HG03095 (cell line): ENCODE measurements around the gene RNASE2.
"Not testable (repeated sequence)": the region's sequence is repeated elsewhere in the genome, so short reads cannot be mapped to it uniquely, and the experiment has no call there.

Source experiments
- ATAC-seq: cut with Tn5 transposase; IDR thresholded peaks from one replicate; pipeline ENCODE4 v1.9.1; 2021; ENCODE audit warnings: moderate library complexity; ENCODE audit not compliant: unreplicated experiment

The RNASE2 gene

DNA sequence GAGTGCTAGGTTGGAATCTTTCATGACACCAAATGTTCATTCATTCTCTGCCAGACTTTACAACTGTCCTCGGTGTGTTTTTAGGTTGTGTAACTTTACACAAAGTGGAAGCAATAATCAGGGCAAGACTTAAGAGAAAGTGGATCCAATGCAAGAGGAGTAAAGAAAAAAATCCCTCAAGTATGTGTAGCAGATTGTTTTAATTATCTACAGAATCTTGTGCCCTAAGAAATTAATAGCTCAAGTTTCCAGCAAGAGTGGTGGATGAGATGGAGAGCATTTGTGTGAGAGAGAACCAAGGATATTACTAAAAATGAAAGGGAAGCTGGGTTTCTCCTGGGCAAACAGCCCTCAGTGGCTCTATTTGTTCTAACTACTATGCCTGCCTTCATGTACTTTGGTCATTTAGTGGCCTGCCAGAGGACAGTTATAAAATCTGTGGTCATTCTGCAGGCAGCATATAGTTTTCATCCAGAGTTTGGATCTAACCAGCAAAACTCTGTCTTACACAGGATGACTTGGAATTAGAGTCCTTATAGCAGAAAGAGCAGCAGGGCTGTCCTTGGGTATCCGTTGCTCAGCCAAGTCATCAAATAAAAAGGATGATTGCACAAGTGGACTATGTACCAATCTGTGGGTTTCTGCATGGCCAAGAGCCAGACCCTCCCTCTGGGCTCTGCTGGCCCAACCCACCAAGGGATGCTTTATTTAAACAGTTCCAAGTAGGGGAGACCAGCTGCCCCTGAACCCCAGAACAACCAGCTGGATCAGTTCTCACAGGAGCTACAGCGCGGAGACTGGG lies at the start of gene RNASE2:
TSS of gene RNASE2 (plus strand) at position 752 of the 802 bp plus-strand sequence. CDS start 285 bp downstream, outside the sequence.
- not testable (repeated sequence) for ATAC-seq

DNA sequence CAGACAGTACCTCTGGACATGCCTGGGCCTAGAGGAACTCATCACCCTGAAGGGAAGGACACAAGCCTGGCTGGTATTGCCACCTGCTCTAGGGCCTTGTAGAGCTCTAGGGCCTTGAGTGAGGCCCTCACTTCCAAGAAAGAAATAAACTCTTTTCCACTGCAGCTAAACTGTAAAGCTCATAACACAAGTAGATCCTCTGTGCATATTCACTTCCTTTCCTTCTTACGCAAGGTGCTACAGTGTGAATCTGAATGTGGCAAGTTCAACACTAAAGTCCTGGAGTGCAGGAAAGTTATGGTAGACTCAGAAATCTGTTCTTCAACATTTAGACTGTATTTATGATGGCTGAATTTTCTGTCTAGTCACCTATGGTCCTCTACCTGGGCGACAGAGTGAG lies 49.6 kb upstream of the RNASE2 start:
- no peak for ATAC-seq

DNA sequence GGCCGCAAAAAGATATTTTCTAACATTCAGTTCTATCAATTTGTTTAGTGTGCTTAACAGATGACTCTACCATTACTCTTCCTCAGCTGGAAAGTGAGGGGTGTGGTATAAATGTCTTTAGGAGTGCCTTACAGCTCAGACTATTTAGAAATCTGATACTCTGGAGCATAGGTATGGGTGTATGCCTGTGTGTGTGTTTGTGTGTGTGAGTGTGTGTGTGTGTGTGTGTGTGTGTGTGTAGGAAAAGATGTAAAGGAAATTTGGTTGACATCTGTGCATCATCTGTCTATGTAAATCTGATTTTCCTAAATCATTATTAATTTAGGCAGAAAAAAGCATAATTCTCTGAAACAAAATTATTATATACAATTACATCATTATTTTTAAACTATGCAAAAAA lies 48.1 kb upstream of the RNASE2 start:
- no peak for ATAC-seq

DNA sequence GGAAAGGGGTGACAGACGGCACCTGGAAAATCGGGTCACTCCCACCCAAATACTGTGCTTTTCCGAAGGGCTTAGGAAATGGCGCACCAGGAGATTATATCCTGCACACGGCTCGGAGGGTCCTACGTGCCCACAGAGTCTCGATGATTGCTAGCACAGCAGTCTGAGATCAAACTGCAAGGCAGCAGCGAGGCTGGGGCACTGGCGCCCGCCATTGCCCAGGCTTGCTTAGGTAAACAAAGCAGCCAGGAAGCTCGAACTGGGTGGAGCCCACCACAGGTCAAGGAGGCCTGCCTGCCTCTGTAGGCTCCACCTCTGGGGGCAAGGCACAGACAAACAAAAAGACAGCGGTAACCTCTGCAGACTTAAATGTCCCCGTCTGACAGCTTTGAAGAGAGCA lies 44.5 kb upstream of the RNASE2 start:
- ATAC-seq = not testable (repeated sequence)

DNA sequence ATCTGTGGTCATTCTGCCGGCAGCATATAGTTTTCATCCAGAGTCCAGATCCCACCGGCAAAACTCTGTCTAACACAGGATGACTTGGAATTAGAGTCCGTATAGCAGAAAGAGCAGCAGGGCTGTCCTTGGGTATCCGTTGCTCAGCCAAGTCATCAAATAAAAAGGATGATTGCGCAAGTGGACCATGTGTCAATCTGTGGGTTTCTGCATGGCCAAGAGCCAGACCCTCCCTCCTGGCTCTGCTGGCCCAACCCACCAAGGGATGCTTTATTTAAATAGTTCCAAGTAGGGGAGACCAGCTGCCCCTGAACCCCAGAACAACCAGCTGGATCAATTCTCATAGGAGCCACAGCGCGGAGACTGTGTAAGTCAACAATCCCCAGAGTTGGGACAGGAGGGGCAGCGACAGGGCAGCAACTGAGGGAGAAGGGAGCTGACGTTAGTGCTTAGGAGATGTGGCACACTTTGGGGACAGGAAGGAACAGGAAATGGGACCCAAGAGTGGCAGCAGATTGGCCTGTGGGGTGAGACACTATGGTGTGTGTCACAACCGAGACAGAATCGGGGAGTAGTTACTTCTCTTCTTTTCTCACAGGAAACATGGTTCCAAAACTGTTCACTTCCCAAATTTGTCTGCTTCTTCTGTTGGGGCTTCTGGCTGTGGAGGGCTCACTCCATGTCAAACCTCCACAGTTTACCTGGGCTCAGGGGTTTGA lies 36.1 kb upstream of the RNASE2 start:
- not testable (repeated sequence) for ATAC-seq

DNA sequence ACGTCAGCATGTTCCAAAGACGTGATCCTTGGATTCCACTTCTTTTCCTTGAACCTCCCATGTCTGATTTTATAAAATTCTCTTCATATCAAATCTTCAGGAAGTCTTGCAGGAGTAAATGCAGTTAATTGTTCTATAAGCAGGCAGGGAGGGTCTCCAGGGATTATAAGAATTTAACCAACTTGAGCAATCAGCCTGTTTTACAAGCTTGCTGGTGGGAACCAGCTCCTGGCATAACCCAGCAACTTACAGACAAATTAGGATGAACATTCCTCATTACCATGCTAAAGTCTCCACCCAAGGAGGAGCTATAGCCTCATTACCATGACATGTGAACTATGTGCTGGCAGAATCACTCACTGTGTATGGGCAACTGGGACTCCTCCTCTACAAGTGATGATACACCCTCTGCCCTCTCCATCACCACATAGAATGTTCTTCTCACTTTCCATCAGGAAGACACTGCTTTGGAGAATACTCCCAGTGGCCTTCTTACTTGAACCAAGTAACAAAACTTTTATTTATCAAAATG lies 31.5 kb upstream of the RNASE2 start:
- ATAC-seq = not testable (repeated sequence)

DNA sequence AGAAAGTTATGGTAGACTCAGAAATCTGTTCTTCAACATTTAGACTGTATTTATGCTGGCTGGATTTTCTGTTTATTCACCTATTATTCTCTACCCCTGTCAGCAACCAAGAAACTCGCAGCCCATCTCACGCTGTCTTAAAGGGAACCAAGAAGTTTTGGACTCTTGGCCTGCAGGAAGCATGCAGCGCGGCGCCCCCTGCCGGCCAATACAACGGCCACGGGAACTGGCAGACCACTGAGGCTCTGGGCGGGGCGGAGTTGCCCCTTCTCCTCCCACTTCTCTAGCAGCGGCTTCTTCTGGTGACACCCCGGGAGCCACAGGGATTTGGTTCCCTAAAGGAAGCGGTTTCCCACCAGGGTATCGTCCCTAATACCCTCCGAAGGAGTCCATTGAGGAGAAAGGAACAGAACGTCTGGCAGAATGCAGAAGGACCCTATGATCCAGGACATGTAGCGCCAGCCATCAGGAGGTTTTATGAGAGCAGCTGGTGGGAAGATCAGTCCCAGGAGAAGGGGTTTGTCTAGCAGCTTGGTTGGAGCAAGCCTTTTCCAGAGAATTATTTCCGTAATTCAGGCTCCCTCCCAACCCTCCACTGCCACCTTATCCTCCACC lies 21.0 kb upstream of the RNASE2 start:
- ATAC-seq = no peak

DNA sequence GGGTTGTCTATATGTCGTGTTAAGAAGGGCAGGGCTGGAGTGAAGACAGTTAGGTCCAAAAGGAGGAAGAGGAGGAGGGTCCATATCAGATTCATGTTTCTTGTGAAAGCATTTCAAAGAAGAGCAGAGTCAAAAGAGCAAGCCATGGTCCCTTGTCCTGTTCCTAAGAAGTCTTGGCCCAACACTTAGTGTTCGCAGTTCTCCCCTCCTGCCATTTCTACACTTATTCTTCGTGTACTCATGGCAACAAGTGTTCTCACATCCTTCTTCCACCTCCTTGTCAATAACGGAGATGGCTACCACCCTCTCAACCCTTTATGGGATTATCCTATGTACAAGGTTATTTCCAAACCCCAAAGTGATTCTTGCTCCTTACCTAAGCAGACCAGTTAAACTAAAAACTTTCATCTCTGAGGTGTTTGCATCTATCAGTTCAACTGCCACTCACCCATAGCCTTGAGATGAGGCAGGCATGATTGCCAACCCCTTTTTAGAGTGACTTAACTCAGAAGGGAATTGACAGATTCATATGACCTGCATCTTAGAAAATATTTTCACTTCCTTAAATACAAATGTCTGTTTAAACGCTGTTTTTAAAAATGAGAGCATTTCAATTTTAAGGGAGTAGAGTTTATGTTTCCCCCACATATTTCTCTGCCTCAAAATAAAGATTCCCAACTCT lies 19.8 kb upstream of the RNASE2 start:
- no peak for ATAC-seq

DNA sequence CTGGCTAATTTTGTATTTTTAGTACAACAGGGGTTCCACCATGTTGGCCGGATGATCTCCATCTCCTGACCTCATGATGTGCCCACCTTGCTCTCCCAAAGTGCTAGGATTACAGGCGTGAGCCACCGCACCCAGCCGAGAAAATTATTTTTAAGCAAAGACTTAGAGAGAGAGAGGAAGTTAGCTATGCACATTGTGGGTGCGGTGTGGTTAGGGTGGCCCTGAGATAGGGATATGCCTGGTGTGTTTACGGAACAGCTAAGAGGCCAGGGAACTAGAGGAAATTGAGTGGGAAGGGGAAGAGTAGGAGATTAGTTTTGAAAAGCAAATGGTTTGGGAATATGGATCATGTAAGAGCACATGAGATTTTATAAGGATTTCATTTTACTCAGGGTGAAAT lies 10.1 kb upstream of the RNASE2 start:
- ATAC-seq = not testable (repeated sequence)

DNA sequence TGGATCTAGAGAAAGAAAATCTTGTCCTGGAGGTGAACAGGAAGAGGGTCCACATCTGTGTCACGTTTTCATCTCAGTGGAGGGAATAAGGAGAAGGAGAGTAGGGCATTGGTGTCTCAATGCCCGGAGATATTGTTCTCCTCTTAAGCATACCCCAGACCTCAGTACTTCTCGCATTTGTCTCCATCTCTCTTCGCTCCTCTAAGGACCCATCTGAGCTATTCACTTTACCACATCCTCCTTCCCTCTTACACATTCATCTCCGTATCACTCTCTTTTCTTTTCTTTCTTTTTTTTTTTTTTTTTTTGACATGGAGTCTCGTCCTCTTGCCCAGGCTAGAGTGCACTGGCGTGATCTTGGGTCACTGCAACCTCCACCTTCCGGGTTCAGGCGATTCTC lies 8.6 kb upstream of the RNASE2 start:
- not testable (repeated sequence) for ATAC-seq

DNA sequence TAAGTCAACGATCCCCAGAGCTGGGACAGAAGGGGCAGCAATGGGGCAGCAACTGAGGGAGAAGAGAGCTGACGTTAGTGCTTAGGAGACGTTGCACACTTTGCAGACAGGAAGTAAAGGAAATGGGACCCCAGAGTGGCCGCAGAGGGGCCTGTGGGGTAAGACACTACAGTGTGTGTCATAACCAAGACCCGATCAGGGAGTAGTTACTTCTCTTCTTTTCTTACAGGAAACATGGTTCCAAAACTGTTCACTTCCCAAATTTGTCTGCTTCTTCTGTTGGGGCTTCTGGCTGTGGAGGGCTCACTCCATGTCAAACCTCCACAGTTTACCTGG lies 219 bp downstream of the RNASE2 start:
- ATAC-seq = not testable (repeated sequence)

DNA sequence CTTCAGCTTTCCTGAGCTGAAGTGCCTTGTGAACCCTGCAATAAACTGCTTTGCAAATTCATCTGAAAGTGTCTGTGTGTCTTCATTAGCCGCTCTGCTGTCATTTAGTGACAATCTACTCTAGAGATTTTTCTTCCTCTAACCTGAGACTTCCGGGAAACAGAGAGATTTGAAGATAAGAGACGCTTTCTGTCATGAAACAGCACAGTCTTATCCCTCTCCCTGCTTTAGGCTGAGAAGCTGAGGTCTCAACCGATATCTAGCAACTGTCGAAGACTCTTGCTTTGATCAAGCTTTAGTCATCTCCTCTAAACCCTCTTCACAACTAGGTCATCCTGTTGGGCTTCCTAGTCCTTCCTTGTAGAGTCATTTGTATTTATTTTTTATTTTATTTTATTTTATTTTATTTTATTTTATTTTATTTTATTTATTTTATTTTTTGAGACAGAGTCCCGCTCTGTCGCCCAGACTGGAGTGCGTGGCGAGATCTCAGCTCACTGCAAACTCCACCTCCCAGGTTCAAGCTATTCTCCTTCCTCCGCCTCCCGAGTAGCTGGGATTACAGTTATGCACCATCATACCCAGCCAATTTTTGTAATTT lies 1.2 kb downstream of the RNASE2 start:
- no peak for ATAC-seq

DNA sequence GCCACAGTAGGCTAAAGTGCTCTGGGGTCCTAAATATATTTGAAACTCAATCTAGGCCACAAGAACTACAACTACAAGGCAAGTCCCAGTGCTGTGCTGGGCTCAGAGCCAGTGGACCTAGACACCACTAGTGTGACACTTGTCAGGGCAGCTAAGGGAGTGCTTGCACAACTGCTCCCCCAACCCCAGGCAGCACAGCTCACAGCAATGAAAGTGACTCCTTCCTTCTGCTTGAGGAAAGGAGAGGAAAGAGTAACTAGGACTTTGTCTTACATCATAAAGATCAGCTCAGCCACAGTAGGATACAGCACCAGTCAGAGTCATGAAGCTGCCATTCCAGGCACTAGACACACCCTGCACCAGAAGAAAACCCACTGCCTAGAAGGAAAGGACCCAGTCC lies 3.7 kb downstream of the RNASE2 start:
- not testable (repeated sequence) for ATAC-seq

DNA sequence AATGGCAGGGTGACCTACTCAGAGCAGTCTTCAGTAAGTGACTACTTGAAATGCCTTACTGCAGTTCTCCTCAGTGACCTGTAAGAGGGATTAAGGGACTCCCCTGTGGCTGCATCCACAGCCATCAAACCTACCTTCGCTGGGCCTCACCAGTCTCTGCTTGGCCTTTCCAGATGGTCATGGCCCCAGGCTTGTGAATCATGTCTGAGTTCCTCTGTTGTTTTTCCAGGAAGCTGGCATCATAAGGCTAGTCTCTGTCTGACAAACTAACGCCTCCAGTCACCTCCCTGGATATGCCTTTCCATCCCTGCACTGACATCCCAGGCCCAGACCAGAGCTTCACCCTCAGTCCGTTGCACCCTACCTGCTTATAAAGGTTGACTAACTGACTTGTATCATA lies 14.0 kb downstream of the RNASE2 start:
- ATAC-seq = no peak

DNA sequence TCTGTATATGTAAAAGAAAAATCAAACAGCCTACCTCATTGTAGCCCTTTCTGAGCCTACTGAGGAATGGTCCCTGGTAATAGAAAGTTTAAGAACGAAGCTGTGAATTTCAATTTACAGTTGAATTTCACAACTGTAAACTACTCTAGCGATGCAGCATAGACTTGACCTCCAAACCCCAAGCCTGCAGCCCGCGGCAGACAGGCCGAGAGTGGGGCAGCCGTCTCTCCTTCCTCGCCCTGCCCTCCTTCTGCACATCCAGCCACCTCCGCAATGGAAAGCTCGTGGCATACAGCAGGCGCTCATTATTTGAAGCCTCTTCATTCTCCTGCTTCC lies 15.3 kb downstream of the RNASE2 start:
- peak; percentile 12 for ATAC-seq

DNA sequence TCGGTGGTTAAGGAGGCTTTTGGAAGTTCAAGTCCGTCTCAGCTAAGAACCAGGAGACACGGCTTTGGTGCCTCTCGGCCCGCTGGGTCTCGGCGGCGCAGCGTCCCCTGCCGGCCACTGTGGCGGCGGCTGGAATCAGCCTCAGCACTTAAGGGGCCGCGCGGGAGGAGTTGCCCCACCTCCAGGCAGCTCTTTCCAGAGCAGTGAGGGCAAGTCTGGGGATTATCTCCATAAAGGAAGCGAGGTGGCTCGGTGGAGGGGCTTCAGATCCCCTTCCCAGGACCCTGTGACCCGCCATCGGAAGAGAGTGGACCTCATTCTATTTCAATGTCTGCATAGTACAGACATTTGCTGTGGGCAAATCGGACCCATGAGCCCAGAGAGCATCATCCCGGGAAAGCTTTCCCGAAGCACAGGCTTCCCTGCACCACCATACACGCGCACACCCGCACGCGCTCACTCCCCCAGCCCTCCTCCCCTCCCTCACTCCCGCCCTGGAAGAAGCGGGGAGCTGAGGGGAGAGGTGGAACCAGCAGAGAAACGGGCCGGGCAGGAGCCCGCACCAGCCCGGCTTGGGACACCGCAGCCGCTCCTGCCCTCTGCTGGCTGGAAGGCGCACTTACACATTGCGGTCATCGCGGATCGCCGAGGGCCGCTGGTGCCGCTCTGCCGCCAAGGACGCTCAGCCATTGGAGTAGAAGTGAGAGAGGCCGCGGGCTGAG lies 15.9 kb downstream of the RNASE2 start:
- peak; percentile 88 for ATAC-seq

DNA sequence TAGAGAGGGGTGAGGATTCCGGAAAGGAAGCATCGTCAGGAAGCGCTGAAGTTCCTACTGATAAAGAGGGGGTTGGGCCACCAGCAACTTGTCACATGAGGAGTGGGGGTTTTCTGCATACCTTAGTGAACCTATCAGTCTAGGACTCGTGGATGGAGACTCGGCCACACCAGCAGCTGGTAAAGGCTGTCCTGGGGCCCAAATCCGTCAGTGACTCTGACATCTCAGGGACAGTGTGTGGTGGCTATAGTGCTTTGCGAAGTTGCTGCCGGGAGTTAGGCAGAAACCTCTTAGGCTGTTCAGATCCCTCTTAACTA lies 16.4 kb downstream of the RNASE2 start:
- ATAC-seq = peak; percentile 10

DNA sequence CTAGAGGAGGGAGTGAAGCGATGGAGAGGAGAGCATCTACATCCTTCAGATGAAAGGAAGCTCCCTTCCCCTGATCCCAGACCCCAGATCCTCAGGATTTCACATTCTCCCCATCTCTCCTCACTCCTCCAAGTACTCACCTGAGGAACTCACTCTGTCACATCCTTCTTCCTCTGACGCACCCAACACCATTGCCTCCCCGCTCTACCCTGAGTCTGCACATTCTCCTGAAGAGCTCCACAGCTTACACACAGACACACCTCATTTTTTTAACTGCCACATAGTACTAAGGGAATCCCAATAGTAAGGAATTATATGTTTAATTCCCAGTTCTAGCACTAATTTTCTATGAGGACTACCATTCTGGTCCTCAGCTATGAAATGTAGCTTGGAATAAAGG lies 18.2 kb downstream of the RNASE2 start:
- no peak for ATAC-seq

DNA sequence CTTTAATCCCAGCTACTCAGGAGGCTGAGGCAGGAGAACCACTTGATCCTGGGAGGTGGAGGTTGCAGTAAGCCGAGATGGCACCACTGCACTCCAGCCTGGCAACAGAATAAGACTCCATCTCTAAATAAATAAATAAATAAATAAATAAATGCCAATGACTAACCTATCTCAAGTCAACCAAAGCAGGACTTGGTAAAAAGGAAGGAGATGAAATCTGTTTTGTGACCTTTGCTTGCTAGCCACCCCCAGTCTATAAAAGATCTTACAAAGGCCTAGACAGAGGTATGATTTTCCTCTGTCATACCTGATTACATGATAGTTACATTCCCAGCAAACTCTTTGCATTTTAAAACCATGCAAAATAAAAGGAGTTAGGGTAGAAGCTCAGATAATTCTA lies 21.0 kb downstream of the RNASE2 start:
- no peak for ATAC-seq

DNA sequence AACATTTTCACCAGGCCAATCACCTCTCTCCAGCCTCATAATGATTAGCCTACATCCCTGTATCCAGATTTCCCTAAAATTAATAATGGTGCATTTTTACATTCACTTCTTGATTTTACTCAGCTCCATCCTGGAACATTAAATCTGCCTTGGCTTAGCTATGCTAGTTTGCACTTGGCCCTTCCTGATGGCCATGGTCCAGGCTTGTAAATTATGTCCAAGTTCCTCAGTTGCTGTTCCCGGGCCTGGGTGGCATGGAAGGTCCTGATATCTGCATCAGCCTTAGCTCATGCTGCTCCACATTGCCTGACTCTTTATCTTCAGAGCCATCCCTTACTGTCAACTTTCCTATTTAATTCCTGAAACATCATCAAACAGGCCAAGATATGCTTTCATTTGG lies 23.4 kb downstream of the RNASE2 start:
- no peak for ATAC-seq
